Naive thymus-derived CD4-positive, alpha-beta T cell (primary cell): ENCODE data around the gene PHF14. TPM values are rescaled to one million over a fixed set of nuclear protein-coding genes. Genes with fewer than 3 reads are reported as not detected.
A peak's percentile ranks its signal among the peaks of the same experiment; 100 is the strongest.

Source experiments
- ATAC-seq: fragments of 150-1000 bp; cut with Tn5 transposase; 2 replicates; pipeline ENCODE4 v1.10.0; 2021; ENCODE audit warnings: mild to moderate bottlenecking, moderate library complexity
- CTCF ChIA-PET: fragments of 350-600 bp; sonication (Branson Sonifier 250); formaldehyde crosslinking; loops from one replicate; lab custom pipeline; 2021; ENCODE audit warnings: antibody characterized with exemption; lab: Charles Lee
- POLR2A ChIA-PET: fragments of 350-600 bp; sonication (Branson Sonifier 250); formaldehyde crosslinking; loops from one replicate; lab custom pipeline; 2021; ENCODE audit warnings: antibody characterized with exemption, inconsistent platforms; lab: Charles Lee
- DNase-seq, 9 donors: peaks; one replicate each; pipeline versions ENCODE4 v3.0.0 to v3.0.0-alpha.2; 2020 to 2022; ENCODE audit warnings: mixed read lengths in 1 of 9
- H3K27ac ChIP-seq: one replicate; pipeline ENCODE4 v1.7.0; 2013; ENCODE audit warnings: mild to moderate bottlenecking, low read depth, low read length, moderate library complexity
- H3K27me3 ChIP-seq, 2 donors: one replicate each; pipeline ENCODE4 v1.7.0; 2013; ENCODE audit warnings: low read length in 2 of 2, mild to moderate bottlenecking in 2 of 2, moderate library complexity in 2 of 2; ENCODE audit not compliant: control insufficient read depth in 2 of 2, insufficient read depth in 2 of 2
- H3K36me3 ChIP-seq, 3 experiments: 1 replicate in 2 of 3; 2 replicates in 1 of 3; pipeline ENCODE4 v1.7.0; 2013; ENCODE audit warnings: low read length in 3 of 3, mild to moderate bottlenecking in 3 of 3, moderate library complexity in 1 of 3; ENCODE audit not compliant: insufficient read depth in 3 of 3, control insufficient read depth in 2 of 3
- H3K4me1 ChIP-seq, 2 donors: one replicate each; pipeline ENCODE4 v1.7.0; 2013; ENCODE audit warnings: low read length in 2 of 2, mild to moderate bottlenecking in 2 of 2, moderate library complexity in 1 of 2; ENCODE audit not compliant: control insufficient read depth in 2 of 2, insufficient read depth in 2 of 2
- H3K4me3 ChIP-seq: 2 replicates; pipeline ENCODE4 v1.7.0; 2013; ENCODE audit warnings: mild to moderate bottlenecking, low read length
- H3K9me3 ChIP-seq, 3 experiments: 1 replicate in 2 of 3; 2 replicates in 1 of 3; pipeline ENCODE4 v1.7.0; 2013; ENCODE audit warnings: low read length in 3 of 3; ENCODE audit not compliant: control insufficient read depth in 2 of 3
- H3K27ac Mint-ChIP-seq, 9 donors: one replicate each; pipeline ENCODE4 v1.8.0; 2020 to 2022; ENCODE audit warnings: mixed read lengths in 9 of 9, mild to moderate bottlenecking in 8 of 9, moderate library complexity in 5 of 9, inconsistent platforms in 2 of 9
- H3K27me3 Mint-ChIP-seq, 5 donors: one replicate each; pipeline ENCODE4 v1.8.0; 2021 to 2022; ENCODE audit warnings: mixed read lengths in 5 of 5, mild to moderate bottlenecking in 1 of 5
- H3K36me3 Mint-ChIP-seq, 5 donors: one replicate each; pipeline ENCODE4 v1.8.0; 2020 to 2022; ENCODE audit warnings: mixed read lengths in 5 of 5, mild to moderate bottlenecking in 3 of 5, inconsistent platforms in 1 of 5
- H3K4me1 Mint-ChIP-seq, 7 donors: one replicate each; pipeline ENCODE4 v1.8.0; 2020 to 2022; ENCODE audit warnings: mixed read lengths in 7 of 7, mild to moderate bottlenecking in 3 of 7, inconsistent platforms in 1 of 7
- H3K4me3 Mint-ChIP-seq, 10 donors: one replicate each; pipeline ENCODE4 v1.8.0; 2020 to 2022; ENCODE audit warnings: mild to moderate bottlenecking in 10 of 10, mixed read lengths in 10 of 10, moderate library complexity in 6 of 10, inconsistent platforms in 2 of 10
- H3K9me3 Mint-ChIP-seq, 11 donors: one replicate each; pipeline ENCODE4 v1.8.0; 2020 to 2022; ENCODE audit warnings: mixed read lengths in 11 of 11, mild to moderate bottlenecking in 4 of 11, inconsistent platforms in 1 of 11, moderate library complexity in 1 of 11
- intact Hi-C, 2 donors: fragments of 100-400 bp; cut with micrococcal nuclease; formaldehyde crosslinking; loops; one replicate each; pipeline ENCODE4 v1.15.1; 2023
- polyA plus RNA-seq, 2 donors: library from polyadenylated mRNA; unstranded; fragments of 300-500 nt; fragmentation: Illumina TruSeq; gene quantifications; one replicate each; pipeline ENCODE4 v1.2.3, GENCODE V29; 2021
- total RNA-seq, 6 experiments: library from RNA in 5 of 6; stranded (reverse) in 5 of 6; gene quantifications; 1 replicate in 5 of 6; 2 replicates in 1 of 6; pipeline ENCODE4 v1.2.3 and lab custom pipeline; 2021 to 2026

Gene PHF14
- total and polyA plus RNA-seq, 7 experiments from 2014 or later, result 9.6 to 41.3 (median 31.2) TPM

DNA sequence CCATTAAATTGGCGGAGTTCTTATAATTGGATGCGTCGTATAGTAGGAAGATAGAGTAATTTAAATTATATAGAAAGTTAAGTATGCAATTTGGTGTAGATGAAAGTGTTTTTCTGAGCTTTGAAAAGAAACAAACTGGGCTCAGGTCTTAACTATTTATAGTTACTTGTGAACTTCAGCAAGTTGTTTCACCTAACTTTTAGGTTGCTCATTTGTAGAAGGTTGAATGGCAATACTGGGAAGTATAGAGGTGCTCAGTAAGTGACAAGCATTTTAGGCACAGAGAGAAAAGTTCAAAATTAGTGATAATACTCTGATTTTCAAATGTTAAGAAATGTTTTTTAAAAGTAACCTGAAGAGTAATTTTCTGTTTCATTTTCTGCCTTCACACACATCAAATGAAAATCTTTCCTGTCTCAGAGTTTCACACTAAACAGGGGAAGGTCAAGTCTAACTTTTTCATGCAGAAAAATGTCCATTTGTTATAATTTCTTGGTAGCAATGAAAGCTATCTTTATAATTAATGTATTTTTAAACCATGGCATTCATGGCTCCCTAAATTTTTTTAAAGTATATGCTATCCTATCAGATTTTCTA lies 146.5 kb downstream of the PHF14 start:
- H3K4me1 ChIP-seq, result no peaks in the 10 kb centered on the region
- Mint-ChIP-seq H3K27ac (peak overlapping the region in 1 of 9 donors; percentile 78), H3K4me3 (peak overlapping the region in 1 of 10 donors; percentile 75), H3K4me1 (peaks cover 0 to 17% (median 9%) of the 10 kb centered on the region in 7 donors), H3K9me3 (no peaks in the 10 kb centered on the region), H3K36me3 (peaks cover 0 to 48% (median 38%) of the 10 kb centered on the region in 5 donors), H3K27me3 (no peaks in the 10 kb centered on the region)
- POLR2A ChIA-PET, result no interaction called here
- no peaks in the 10 kb centered on the region for H3K36me3 ChIP-seq
- no peak for DNase-seq
- no peak for ATAC-seq
- H3K4me3 ChIP-seq, result no peak overlapping the region
- no peak overlapping the region for H3K27ac ChIP-seq
- no peaks in the 10 kb centered on the region for H3K9me3 ChIP-seq
- intact Hi-C loops, result no loop called here
- CTCF ChIA-PET, result interaction anchor here (0.7 kb wide), 1 partner anchor 34 kb away, joined by 3 read pairs; no protein-coding TSS in a partner anchor
- H3K27me3 ChIP-seq, result no peaks in the 10 kb centered on the region

DNA sequence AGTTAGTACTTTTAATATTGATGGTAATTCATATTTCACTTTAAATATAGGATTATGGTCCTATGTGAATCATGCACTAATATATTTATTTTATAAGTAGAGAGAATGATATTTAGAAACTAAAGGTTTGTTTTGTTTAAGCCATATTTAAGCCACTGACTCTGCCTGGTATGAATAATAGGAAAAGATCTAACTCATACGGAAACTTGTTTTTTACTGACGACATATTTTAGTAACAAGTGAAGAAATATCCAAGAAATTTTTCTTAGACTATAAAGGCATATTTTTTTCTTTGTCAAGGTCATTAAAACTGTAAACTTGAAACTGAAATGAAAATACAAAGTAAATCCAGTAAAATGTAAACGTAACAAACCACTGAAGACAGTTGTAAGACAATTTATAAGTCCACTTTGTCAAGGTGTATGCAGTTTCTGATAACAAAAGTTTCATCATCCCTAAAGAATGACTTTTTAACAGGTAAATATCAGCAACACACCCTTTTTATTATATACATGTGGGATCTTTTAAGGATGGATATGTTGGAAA lies 147.1 kb downstream of the PHF14 start:
- no peaks in the 10 kb centered on the region for H3K9me3 Mint-ChIP-seq
- no peak for DNase-seq
- H3K27me3 Mint-ChIP-seq, result no peaks in the 10 kb centered on the region
- Histone ChIP-seq H3K36me3 (no peaks in the 10 kb centered on the region), H3K4me3 (no peak overlapping the region), H3K27ac (no peak overlapping the region), H3K27me3 (no peaks in the 10 kb centered on the region), H3K4me1 (no peaks in the 10 kb centered on the region), H3K9me3 (no peaks in the 10 kb centered on the region)
- peak overlapping the region in 1 of 10 donors; percentile 20 for H3K4me3 Mint-ChIP-seq
- intact Hi-C loops, result no loop called here
- no peak for ATAC-seq
- ChIA-PET CTCF (interaction anchor here (0.7 kb wide), 1 partner anchor 35 kb away, joined by 3 read pairs; no protein-coding TSS in a partner anchor), POLR2A (no interaction called here)
- H3K36me3 Mint-ChIP-seq, result peaks cover 0 to 43% (median 34%) of the 10 kb centered on the region in 5 donors
- H3K27ac Mint-ChIP-seq, result peak overlapping the region in 1 of 9 donors; percentile 38
- peaks cover 0 to 17% (median 9%) of the 10 kb centered on the region in 7 donors for H3K4me1 Mint-ChIP-seq

DNA sequence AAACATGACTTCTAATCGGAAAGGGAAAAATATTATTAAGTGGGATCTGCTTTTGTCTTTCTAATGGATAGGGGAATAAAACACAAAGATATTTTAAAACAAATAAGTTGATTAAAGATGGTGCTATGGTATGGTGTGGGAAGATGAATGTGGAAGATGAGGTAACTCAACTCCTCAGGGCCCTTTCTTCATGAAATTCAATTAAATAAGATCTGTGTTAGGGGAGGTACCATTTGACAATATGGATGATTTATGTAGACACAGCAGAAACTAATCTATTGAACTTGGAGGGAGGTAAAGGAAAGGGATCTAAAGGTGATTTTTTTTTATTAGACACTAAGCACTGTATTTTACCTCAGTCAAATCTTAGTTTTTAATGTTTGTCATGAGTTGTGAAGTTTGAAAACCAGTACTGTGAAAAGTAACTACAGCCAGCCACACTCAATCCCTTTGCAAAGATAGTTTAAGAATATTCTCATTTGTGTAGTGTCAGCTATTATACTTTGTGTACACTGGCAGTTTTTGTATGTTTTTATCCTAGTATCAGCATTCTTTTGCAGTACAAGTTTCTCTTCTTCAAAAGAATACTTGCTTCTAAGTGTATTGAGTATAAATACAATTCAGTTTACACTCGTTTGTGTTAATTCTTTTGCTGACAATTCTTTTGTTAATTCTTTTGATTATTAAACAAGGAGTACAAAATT lies 151.3 kb downstream of the PHF14 start:
- Histone ChIP-seq H3K27me3 (no peaks in the 10 kb centered on the region), H3K27ac (no peak overlapping the region), H3K4me1 (peaks cover 0 to 4% of the 10 kb centered on the region in 2 donors), H3K4me3 (no peak overlapping the region), H3K9me3 (no peaks in the 10 kb centered on the region), H3K36me3 (no peaks in the 10 kb centered on the region)
- POLR2A ChIA-PET, result no interaction called here
- CTCF ChIA-PET, result no interaction called here
- peaks cover 0 to 48% (median 30%) of the 10 kb centered on the region in 5 donors for H3K36me3 Mint-ChIP-seq
- H3K27ac Mint-ChIP-seq, result no peak overlapping the region
- H3K27me3 Mint-ChIP-seq, result no peaks in the 10 kb centered on the region
- no peak overlapping the region for H3K4me3 Mint-ChIP-seq
- peaks cover 24 to 42% (median 27%) of the 10 kb centered on the region in 7 donors for H3K4me1 Mint-ChIP-seq
- intact Hi-C loops, result no loop called here
- no peak for DNase-seq
- ATAC-seq, result no peak
- no peaks in the 10 kb centered on the region for H3K9me3 Mint-ChIP-seq

DNA sequence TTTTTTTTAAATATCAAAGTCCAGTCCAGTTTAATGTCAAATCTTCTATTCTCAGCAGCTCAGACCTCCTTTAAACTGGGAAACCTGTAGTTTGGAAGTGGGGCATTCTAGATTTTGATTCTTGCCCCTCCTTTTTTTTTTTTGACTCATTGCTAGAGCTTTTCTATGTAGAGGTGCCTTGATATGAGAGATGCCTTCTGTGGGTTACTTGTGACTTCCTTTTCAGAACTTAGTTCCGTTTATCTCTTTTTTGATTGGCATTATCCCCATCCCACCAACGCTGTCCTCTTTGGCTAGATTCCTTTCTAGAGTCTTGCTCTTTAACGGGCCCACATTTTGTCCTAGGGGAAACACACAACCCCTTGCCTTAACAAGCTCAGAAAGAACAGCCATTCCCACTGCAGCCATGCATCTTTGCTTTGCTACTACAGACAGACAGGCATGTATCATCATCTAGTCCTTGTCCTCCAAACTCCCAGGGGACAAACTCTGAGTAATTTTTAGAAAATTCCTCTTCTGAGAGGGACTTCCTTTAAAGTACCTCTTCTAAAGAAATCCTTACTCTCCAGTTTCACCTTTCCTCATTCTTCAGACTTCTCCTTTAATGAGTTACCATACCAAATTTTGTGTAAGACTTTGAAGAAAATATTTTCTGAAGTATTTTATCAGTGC lies 153.6 kb downstream of the PHF14 start:
- intact Hi-C loops, result no loop called here
- ChIA-PET POLR2A (interaction anchor here (0.6 kb wide), 1 partner anchor 185 kb away, joined by 4 read pairs; no protein-coding TSS in a partner anchor), CTCF (no interaction called here)
- ATAC-seq (no peak), DNase-seq (no peak)
- peak overlapping the region; percentile 12 to 73 (median 49) for H3K27ac Mint-ChIP-seq
- peaks cover 23 to 46% (median 27%) of the 10 kb centered on the region in 7 donors for H3K4me1 Mint-ChIP-seq
- Histone ChIP-seq H3K4me3 (no peak overlapping the region), H3K9me3 (no peaks in the 10 kb centered on the region), H3K36me3 (peaks cover 0 to 5% (median 0%) of the 10 kb centered on the region in 3 experiments), H3K4me1 (peaks cover 0 to 4% of the 10 kb centered on the region in 2 donors), H3K27me3 (no peaks in the 10 kb centered on the region), H3K27ac (no peak overlapping the region)
- H3K36me3 Mint-ChIP-seq, result peaks cover 4 to 51% (median 29%) of the 10 kb centered on the region in 5 donors
- peak overlapping the region in 3 of 10 donors; percentile 26 to 53 (median 39) for H3K4me3 Mint-ChIP-seq
- no peaks in the 10 kb centered on the region for H3K9me3 Mint-ChIP-seq
- no peaks in the 10 kb centered on the region for H3K27me3 Mint-ChIP-seq

DNA sequence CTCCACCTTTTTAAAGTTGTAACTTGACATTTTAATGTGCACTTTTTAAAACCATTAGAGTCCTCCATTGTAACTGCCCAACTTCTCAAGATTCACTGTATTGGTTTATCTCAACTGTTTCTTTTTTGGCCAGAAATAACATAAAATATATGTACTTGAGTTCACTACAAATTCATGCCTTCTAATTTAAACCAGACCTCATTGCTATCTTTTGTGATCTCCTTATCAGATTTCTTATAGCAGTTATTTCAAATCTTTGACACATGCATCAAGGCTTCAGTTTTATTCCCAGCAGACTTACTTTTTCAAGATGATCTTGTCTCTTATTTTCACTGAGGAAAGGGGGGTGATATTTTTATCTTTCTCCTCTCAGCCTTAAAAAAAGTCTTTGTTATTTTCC lies 154.3 kb downstream of the PHF14 start:
- Mint-ChIP-seq H3K9me3 (no peaks in the 10 kb centered on the region), H3K27me3 (no peaks in the 10 kb centered on the region), H3K4me1 (peaks cover 22 to 40% (median 27%) of the 10 kb centered on the region in 7 donors), H3K27ac (peak overlapping the region in 6 of 9 donors; percentile 1 to 44 (median 10)), H3K36me3 (peaks cover 4 to 50% (median 28%) of the 10 kb centered on the region in 5 donors), H3K4me3 (peak overlapping the region in 4 of 10 donors; percentile 1 to 16 (median 4))
- Histone ChIP-seq H3K9me3 (no peaks in the 10 kb centered on the region), H3K4me1 (peaks cover 0 to 4% of the 10 kb centered on the region in 2 donors), H3K27ac (no peak overlapping the region), H3K4me3 (no peak overlapping the region), H3K27me3 (no peaks in the 10 kb centered on the region), H3K36me3 (peaks cover 0 to 5% (median 0%) of the 10 kb centered on the region in 3 experiments)
- ATAC-seq, result no peak
- intact Hi-C loops, result no loop called here
- no peak for DNase-seq
- ChIA-PET CTCF (no interaction called here), POLR2A (no interaction called here)

DNA sequence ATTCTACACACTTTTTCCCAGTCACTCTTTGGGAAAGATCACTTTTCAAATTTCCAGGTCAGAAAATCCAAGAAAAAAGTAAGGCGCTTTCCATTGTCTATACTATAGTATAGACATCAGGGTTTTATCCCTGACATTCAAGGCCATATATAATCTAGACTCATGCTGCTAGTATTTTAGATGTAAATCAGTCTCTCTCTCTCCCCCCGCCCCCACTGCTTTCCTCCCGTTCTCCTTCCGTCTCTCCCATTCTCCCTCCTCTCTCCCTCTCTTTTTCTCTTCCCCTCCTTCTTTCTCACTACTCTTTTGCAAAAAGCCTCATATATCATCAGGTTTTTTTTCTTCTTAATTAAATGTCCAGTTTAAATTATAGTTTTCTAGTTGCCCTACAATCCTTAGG lies 154.8 kb downstream of the PHF14 start:
- Mint-ChIP-seq H3K27ac (peak overlapping the region in 6 of 9 donors; percentile 1 to 44 (median 10)), H3K27me3 (no peaks in the 10 kb centered on the region), H3K4me3 (peak overlapping the region in 1 of 10 donors; percentile 1), H3K9me3 (no peaks in the 10 kb centered on the region), H3K36me3 (peaks cover 4 to 51% (median 27%) of the 10 kb centered on the region in 5 donors), H3K4me1 (peaks cover 22 to 39% (median 27%) of the 10 kb centered on the region in 7 donors)
- ChIA-PET POLR2A (no interaction called here), CTCF (no interaction called here)
- Histone ChIP-seq H3K36me3 (peaks cover 0 to 5% (median 0%) of the 10 kb centered on the region in 3 experiments), H3K27ac (no peak overlapping the region), H3K27me3 (no peaks in the 10 kb centered on the region), H3K4me3 (no peak overlapping the region), H3K4me1 (peaks cover 0 to 4% of the 10 kb centered on the region in 2 donors), H3K9me3 (no peaks in the 10 kb centered on the region)
- ATAC-seq (no peak), DNase-seq (no peak)
- intact Hi-C loops, result no loop called here
